GM21390 (cell line): Measurements from ENCODE around the gene AOAH.
A peak's percentile ranks its signal among the peaks of the same experiment; 100 is the strongest.
"Not testable (repeated sequence)": the region's sequence is repeated elsewhere in the genome, so short reads cannot be mapped to it uniquely, and the experiment has no call there.

Experiments used
- ATAC-seq: cut with Tn5 transposase; IDR thresholded peaks from one replicate; pipeline ENCODE4 v1.9.1; 2021; ENCODE audit not compliant: unreplicated experiment

The AOAH gene

GRCh38 chr7:36703860-36704259, 20.4 kb downstream of the AOAH start:
- not testable (repeated sequence) for ATAC-seq

GRCh38 chr7:36692456-36692855, 31.8 kb downstream of the AOAH start:
- ATAC-seq, result no peak

- no peak for ATAC-seq
Observed at GRCh38 chr7:36691983-36692382, 32.3 kb downstream of the AOAH start.

- ATAC-seq, result no peak
Observed at GRCh38 chr7:36690514-36691187, 33.6 kb downstream of the AOAH start.

- ATAC-seq, result no peak
Observed at GRCh38 chr7:36690041-36690440, 34.3 kb downstream of the AOAH start.

GRCh38 chr7:36686499-36686898, 37.8 kb downstream of the AOAH start:
- ATAC-seq, result no peak

- no peak for ATAC-seq
Observed at GRCh38 chr7:36684954-36685353, 39.3 kb downstream of the AOAH start.

- no peak for ATAC-seq
Observed at GRCh38 chr7:36683695-36684357, 40.5 kb downstream of the AOAH start.

GRCh38 chr7:36683111-36683510, 41.2 kb downstream of the AOAH start:
- ATAC-seq, result no peak

- ATAC-seq, result no peak
Observed at GRCh38 chr7:36682102-36682501, 42.2 kb downstream of the AOAH start.

GRCh38 chr7:36677769-36678437, 46.4 kb downstream of the AOAH start:
- no peak for ATAC-seq

- ATAC-seq, result no peak
Observed at GRCh38 chr7:36673703-36674102, 50.6 kb downstream of the AOAH start.

GRCh38 chr7:36671432-36671829, 52.9 kb downstream of the AOAH start:
- ATAC-seq, result no peak

GRCh38 chr7:36670585-36671431, 53.5 kb downstream of the AOAH start:
- ATAC-seq, result peak; percentile 74

GRCh38 chr7:36668750-36669149, 55.5 kb downstream of the AOAH start:
- ATAC-seq, result no peak

GRCh38 chr7:36668080-36668479, 56.2 kb downstream of the AOAH start:
- ATAC-seq, result no peak

GRCh38 chr7:36667007-36667745, 57.1 kb downstream of the AOAH start:
- ATAC-seq, result no peak

- ATAC-seq, result no peak
Observed at GRCh38 chr7:36663481-36663880, 60.8 kb downstream of the AOAH start.

- ATAC-seq, result no peak
Observed at GRCh38 chr7:36661135-36661840, 63.0 kb downstream of the AOAH start.
